HG03342 (cell line): Measurements from ENCODE around the gene FGF13.

Experiments used
- ATAC-seq: cut with Tn5 transposase; IDR thresholded peaks from one replicate; pipeline ENCODE4 v1.9.1; 2021; ENCODE audit warnings: mild to moderate bottlenecking, moderate library complexity; ENCODE audit not compliant: unreplicated experiment

FGF13 gene

DNA sequence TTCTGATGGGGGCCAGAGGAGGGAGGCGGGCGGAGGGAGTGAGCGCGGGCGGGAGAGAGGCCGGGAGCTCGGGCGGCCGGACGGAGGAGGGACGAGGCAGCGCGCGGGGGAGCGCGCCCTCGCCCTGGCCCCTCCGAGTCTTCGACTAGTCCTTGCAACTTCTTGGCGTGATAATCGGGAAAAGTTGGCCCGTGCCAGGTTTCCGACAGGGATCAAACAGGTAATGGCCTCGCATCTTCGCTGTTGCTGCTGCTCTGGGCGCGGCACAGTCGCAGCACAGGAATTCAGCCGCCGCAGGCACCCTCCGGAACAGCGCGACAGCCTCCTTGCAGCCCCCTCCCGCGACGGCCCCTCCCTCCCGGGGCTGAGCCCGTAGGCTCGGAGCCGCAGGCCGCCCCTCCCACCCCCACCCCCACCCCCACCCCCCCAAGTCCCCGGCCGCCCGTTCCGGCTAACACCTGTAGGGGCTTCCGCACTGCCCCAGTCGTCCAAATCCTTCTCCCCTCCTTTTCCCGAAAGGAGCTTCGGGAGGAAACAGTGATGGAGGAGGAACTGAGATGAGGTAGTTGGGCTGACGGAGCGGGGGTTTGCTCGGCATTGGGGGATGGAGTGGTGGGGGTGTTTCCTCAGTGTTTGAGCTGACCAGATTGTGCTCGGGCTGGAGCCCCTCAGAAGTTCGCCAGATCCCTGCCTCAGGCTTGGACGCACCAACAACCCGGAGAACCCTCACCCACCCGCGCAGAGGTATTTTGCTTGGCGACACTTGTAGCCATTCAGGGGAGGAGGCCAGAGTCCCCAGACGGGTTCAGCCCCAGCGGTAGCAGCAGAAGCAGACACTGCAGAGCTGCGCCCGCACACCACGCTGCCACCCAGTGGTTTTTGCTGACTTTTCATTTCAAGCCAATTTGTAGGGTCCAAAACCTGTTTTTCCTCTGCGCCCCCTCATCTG lies at the start of gene FGF13:
Gene FGF13 (minus strand): TSS at position 319 of the 949 bp plus-strand sequence. CDS start 714 bp downstream, outside the sequence.
- ATAC-seq, result no peak

GRCh38 chrX:138759217-138759943 lies 47.9 kb upstream of the FGF13 start:
- no peak for ATAC-seq

- ATAC-seq, result no peak
These were observed 44.7 kb upstream of the FGF13 start for GRCh38 chrX:138756234-138756633.

DNA sequence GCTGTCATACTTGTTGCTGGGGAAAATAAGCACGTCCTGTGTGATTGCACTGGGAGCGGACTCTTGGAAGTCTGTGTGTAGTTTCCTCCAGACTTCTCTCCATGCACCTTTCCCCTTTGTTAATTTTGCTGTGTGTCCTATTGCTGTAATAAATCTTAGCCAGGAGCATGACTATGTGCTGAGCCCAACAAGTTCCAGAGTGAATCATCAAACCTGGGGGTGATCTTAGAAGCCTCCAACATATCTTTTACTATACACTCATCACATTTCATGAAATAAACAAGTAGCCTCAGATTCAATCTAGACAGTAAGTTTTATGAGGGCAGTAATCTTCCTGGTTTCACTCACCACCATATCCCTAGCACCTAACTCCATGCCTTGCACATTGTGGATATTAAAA lies 43.3 kb upstream of the FGF13 start:
- no peak for ATAC-seq

DNA sequence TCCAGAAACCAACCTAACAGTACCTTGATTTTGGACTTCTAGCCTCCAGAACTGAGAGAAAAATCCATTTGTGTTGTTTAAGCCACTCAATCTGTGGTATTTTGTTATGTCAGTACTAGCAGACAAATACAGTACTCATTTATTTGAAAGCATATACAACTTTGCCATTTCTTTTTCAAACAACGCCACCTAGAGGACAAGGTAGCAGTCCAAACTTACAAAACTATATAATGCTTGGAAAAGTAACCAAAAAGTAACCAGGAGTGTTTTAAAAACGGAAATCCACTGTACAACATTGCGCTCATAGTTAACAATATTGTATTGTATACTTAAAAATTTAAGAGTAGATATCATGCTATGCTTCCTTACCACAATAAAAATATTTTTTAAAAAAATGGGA lies 37.0 kb upstream of the FGF13 start:
- ATAC-seq, result no peak

- ATAC-seq, result peak; percentile 80
These were observed 33.7 kb upstream of the FGF13 start for GRCh38 chrX:138745196-138745595.

- no peak for ATAC-seq
These were observed 30.7 kb upstream of the FGF13 start for GRCh38 chrX:138742217-138742616.

DNA sequence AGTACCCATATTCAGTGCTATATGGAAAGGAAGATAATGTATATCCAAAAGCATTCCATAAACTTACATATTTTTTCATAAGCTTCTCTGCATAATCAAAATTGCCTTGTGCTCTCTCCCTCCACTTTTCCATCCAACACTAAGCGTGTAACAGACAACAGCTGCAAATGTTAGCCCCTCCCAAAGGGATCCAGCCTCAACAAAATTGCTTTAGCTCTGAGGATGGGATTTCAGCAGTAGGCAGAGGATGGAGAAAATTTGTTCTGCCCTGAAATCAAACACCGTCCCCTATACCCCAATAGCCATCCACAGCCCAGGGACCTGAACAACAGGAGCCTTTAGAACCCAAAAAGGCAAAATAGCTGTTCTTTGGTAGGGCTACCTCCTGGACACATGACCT lies 28.8 kb upstream of the FGF13 start:
- no peak for ATAC-seq

- no peak for ATAC-seq
These were observed 11.8 kb upstream of the FGF13 start for GRCh38 chrX:138723301-138723700.

DNA sequence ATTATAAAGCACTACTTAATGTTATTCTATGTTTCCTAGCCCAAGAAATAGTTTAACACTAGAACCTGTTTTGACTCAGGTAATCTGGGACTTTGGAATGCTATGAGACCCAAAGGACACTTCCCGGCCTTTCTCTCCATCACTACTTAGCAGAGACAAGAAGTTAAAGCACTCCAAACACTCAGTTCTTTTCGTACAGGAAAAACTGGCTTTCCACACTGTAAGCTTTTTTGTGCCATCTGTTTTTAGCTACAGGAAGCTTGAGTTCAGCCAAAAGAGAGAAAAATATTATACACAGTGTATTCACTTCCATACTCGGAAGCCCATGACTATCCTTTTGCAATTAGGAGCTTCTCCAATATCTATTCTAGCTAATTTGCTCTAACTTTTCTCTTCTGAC lies 7.9 kb upstream of the FGF13 start:
- no peak for ATAC-seq

DNA sequence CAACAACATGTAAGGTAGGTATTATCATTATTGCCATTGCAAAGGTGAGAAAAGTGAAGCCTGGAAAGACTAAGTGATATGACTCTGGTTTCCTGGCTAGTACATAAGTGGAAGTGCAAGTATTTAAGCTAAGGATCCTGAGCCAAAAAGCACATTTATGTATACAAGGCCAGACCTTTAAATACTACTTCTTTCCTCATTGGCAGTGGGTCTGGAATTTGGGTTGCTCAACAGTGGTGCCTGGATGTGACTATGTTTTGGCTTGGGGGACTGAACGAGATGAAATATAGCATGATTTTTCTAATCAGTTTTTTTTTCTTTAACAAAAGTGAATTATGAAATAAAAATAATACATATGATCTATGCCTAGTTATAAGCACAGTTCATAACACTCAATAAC lies 7.4 kb upstream of the FGF13 start:
- ATAC-seq, result no peak

DNA sequence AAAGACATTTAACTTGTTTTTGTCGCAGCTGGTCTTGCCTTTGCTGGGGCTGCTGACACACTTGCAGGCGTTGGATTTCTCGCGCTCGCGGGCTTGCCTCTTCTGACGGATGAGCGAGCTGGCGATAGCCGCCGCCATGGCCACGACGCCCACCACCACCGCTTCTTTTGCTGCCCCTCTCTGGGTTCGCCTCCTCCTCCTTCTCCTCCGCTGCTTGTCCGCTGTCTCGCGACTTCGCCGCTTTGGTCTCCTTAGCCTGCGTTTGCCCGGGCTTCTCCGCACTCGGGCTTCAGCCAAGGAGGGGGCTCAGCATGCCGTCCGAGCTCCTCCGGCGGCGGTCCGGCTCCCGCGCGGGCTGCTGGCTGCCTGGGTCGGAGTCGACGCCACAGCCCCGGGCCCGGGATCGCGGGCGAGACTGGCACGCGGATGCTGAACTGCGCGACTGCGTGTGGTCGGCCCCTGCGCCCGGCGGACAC lies 613 bp downstream of the FGF13 start:
- no peak for ATAC-seq

GRCh38 chrX:138709886-138710791 lies 1.4 kb downstream of the FGF13 start:
- no peak for ATAC-seq

- ATAC-seq, result no peak
These were observed 3.2 kb downstream of the FGF13 start for GRCh38 chrX:138708268-138708667.

- no peak for ATAC-seq
These were observed 6.9 kb downstream of the FGF13 start for GRCh38 chrX:138704596-138704995.

GRCh38 chrX:138704101-138704500 lies 7.4 kb downstream of the FGF13 start:
- no peak for ATAC-seq

GRCh38 chrX:138692591-138692990 lies 18.9 kb downstream of the FGF13 start:
- no peak for ATAC-seq

DNA sequence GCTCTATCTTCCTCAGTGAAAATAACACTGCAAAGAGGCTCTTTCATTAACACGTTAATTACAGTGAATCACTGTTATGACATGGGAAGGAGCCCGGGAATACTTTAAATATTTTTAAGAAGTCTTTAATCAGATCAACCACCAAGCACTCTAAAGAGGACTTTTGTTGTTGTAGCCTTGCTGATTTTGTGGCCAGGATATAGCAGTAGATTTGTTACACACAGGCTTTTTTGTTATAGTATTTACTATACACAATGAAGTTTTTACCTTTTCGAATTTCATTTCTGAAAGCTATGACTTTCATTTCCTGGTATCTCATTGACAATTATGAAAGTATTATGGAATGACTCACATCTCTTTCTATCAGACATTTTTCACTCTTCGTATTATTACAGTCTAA lies 20.3 kb downstream of the FGF13 start:
- no peak for ATAC-seq

DNA sequence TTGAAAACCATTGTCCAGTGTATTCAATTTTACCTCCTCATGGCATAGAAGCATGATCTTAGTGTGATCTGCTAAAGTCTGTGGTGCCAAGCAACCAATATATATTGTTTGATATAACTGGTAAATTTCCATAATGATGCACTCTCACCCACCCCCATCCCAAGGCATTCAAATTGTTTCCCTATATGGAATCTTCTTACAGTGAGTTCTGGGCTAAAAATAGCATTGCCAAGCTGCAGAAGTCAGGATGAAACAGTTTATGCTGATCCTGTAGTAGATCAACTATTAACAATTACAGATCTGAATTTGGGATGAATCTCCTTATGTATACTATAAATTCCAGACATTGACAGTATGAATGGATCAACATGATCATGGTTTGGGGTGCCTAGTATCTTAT lies 20.9 kb downstream of the FGF13 start:
- ATAC-seq, result no peak

- ATAC-seq, result no peak
These were observed 27.9 kb downstream of the FGF13 start for GRCh38 chrX:138683600-138683999.

GRCh38 chrX:138669693-138670092 lies 41.8 kb downstream of the FGF13 start:
- ATAC-seq, result no peak
